CD4-positive, alpha-beta T cell treated with Interleukin-10 for 1 hour (primary cell): ENCODE measurements around the gene MAPRE3.
"Not testable (repeated sequence)": the region's sequence is repeated elsewhere in the genome, so short reads cannot be mapped to it uniquely, and the experiment has no call there.

Experiments used
- DNase-seq: peaks from one replicate; pipeline ENCODE4 v3.0.0-alpha.2; 2020

MAPRE3 gene

GRCh38 chr2:26970244-26970927, at the start of gene MAPRE3:
Gene MAPRE3 (plus strand): TSS chr2:26970637. CDS start chr2:27022219, 51,582 bp downstream.
- peak; percentile 90 for DNase-seq

- no peak for DNase-seq
These were observed 49.1 kb upstream of the MAPRE3 start for GRCh38 chr2:26921323-26921722.

GRCh38 chr2:26922405-26923188, 47.8 kb upstream of the MAPRE3 start:
- DNase-seq = peak; percentile 30

- not testable (repeated sequence) for DNase-seq
These were observed 47.3 kb upstream of the MAPRE3 start for GRCh38 chr2:26923189-26923466.

- no peak for DNase-seq
These were observed 45.7 kb upstream of the MAPRE3 start for GRCh38 chr2:26924731-26925099.

- DNase-seq = no peak
These were observed 45.2 kb upstream of the MAPRE3 start for GRCh38 chr2:26925100-26925791.

- DNase-seq = no peak
These were observed 43.2 kb upstream of the MAPRE3 start for GRCh38 chr2:26927221-26927620.

- no peak for DNase-seq
These were observed 37.5 kb upstream of the MAPRE3 start for GRCh38 chr2:26932974-26933373.

- DNase-seq = no peak
These were observed 36.8 kb upstream of the MAPRE3 start for GRCh38 chr2:26933431-26934334.

- DNase-seq = no peak
These were observed 36.1 kb upstream of the MAPRE3 start for GRCh38 chr2:26934335-26934724.

GRCh38 chr2:26934985-26935384, 35.5 kb upstream of the MAPRE3 start:
- no peak for DNase-seq

- DNase-seq = no peak
These were observed 33.6 kb upstream of the MAPRE3 start for GRCh38 chr2:26936855-26937254.

- DNase-seq = no peak
These were observed 31.9 kb upstream of the MAPRE3 start for GRCh38 chr2:26938399-26939118.

GRCh38 chr2:26940001-26940400, 30.4 kb upstream of the MAPRE3 start:
- no peak for DNase-seq

- DNase-seq = no peak
These were observed 29.0 kb upstream of the MAPRE3 start for GRCh38 chr2:26941486-26941885.

GRCh38 chr2:26942543-26943295, 27.7 kb upstream of the MAPRE3 start:
- peak; percentile 57 for DNase-seq

GRCh38 chr2:26945991-26946750, 24.3 kb upstream of the MAPRE3 start:
- no peak for DNase-seq

- no peak for DNase-seq
These were observed 23.3 kb upstream of the MAPRE3 start for GRCh38 chr2:26946841-26947784.

- no peak for DNase-seq
These were observed 21.6 kb upstream of the MAPRE3 start for GRCh38 chr2:26948800-26949199.

- DNase-seq = no peak
These were observed 20.2 kb upstream of the MAPRE3 start for GRCh38 chr2:26950246-26950645.
